Measurements from ENCODE around the gene ZNF862.

Gene ZNF862

DNA sequence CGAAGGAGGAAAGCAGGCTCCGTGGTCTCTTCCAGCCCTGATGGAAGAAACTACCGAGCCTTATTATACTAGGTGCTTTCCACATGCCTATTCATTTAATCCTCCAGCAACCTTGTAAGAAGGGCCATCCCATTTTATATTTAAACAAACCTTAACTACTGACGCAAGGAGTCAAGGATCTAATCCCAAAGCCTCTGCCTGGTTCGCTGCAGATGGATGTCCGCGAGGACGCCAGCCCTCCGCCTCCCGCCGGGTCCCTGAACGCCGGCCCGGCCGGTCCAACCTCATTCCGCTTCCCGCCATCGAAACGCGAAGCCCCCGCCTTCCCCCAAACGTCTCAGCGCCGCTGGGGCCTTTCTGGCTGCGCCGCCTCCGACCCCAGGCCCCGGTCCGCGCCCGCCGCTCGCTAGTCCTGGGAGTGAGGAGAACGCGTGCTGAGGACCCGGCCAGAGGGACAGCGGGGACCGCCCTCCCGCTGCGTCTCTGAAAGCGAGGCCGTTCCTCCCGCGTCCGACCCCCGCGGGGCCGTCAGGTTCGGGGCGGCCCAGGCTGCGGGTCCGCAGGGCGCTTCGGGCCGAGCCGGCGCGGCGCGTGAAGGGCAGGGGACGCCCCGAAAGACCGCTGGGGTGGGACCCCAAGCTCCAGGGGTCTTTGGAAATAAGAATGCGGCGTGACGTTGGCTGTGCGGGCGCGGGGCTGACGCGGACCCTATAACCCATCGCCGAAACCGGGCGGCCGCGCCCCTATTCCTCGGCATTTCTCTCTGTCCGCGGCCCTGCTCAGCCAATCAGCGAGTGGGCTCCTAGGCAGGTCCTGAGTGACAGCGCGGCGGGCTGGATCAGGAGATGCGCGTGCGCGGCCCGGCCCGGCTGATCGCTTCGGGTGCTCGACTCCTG lies 35.1 kb downstream of the ZNF862 start, which contains the start of gene ATP6V0E2:
Gene ATP6V0E2 (plus strand): TSS at position 896 of the 896 bp plus-strand sequence. CDS start 97 bp downstream, outside the sequence.
- Histone ChIP-seq H2BK12ac (ENCODE audit: low read length) (no peak within 1 kb of the TSS), H2BK15ac (ENCODE audit: low read length) (peak within 1 kb of the TSS; percentile 70), H4K91ac (ENCODE audit: low read depth, low read length, poor library complexity) (no peak within 1 kb of the TSS), H3K79me1 (ENCODE audit: low read depth, low read length) (peaks cover 2% of the 10 kb centered on the region), H3K36me3 (replicated peaks in 1 of 2; ENCODE audit: control insufficient read depth in 2 of 2, insufficient read depth in 2 of 2, low read length in 2 of 2) (peaks cover 0 to 31% of the 10 kb centered on the region in 2 donors), H3K14ac (ENCODE audit: low read length) (no peak within 1 kb of the TSS), H2BK120ac (ENCODE audit: low read depth, low read length) (peak within 1 kb of the TSS; percentile 90), H3K27me3 (ENCODE audit: control insufficient read depth in 3 of 3, insufficient read depth in 3 of 3, low read depth in 1 of 3, low read length in 3 of 3) (peaks cover 0 to 3% (median 0%) of the 10 kb centered on the region in 3 experiments), H2BK5ac (ENCODE audit: low read length) (no peak within 1 kb of the TSS), H2AK5ac (ENCODE audit: low read depth, low read length) (no peak within 1 kb of the TSS), H3K4me1 (ENCODE audit: control insufficient read depth in 2 of 2, insufficient read depth in 1 of 2, low read depth in 1 of 2, low read length in 2 of 2) (peaks cover 7 to 9% of the 10 kb centered on the region in 2 donors), H3K4ac (ENCODE audit: low read length) (no peak within 1 kb of the TSS), H3K18ac (ENCODE audit: low read length) (peak within 1 kb of the TSS; percentile 94), H3K4me3 (ENCODE audit: low read length in 2 of 2) (peak within 1 kb of the TSS; percentile 71 to 93), H3K9ac (ENCODE audit: low read depth, low read length, poor library complexity) (peak within 1 kb of the TSS; percentile 87), H4K8ac (ENCODE audit: low read depth, low read length) (peak within 1 kb of the TSS; percentile 49), H3K4me2 (ENCODE audit: insufficient read depth, low read length, poor library complexity, severe bottlenecking) (peak within 1 kb of the TSS; percentile 90), H3K9me3 (replicated peaks in 1 of 2; ENCODE audit: control insufficient read depth in 2 of 2, insufficient read depth in 1 of 2, low read depth in 1 of 2, low read length in 2 of 2) (no peaks in the 10 kb centered on the region), H2AFZ (ENCODE audit: low read length) (peak within 1 kb of the TSS; percentile 97), H3K27ac (replicated peaks; ENCODE audit: low read length) (peak within 1 kb of the TSS; percentile 64), H3K23ac (ENCODE audit: low read depth, low read length, poor library complexity) (peak within 1 kb of the TSS; percentile 95)
- WGBS, 2 donors (ENCODE audit: extremely low coverage in 2 of 2, insufficient read length in 2 of 2, insufficient replicate concordance in 1 of 2) = no CpG with 5 or more reads among the region's 93 CpGs
- DNase-seq (ENCODE audit: low spot score) = peak; percentile 92

DNA sequence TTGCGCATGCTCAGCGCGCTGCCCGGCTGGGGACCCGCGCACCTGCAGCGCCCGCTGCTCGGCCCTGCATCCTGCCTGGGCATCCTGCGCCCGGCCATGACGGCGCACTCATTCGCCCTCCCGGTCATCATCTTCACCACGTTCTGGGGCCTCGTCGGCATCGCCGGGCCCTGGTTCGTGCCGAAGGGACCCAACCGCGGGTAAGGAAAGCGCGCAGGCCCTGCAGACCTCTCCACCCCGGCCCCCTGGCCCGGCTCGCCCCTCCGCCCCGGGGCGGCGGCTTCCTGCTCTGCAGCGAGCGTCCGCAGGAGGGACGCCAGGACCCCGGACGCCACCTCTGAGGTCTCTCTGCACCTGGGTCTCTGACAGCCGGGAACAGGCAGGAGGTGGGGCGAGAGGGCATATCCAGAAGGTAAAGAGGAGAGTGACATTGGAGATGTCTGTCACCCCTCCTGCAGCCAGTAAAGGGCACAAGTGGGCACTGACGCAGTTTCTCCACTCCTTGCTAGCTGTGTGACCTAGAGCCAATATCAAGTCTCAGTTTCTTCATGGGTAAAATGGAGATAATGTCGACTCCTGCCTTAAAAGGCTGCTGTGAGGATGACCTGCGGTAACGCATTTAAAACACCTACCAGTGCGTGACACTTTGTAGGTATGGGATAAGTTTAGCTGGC lies 35.9 kb downstream of the ZNF862 start:
- H3K4me2 ChIP-seq (ENCODE audit: insufficient read depth, low read length, poor library complexity, severe bottlenecking) = peak overlapping the region; percentile 90
- WGBS, 2 donors (ENCODE audit: extremely low coverage in 2 of 2, insufficient read length in 2 of 2, insufficient replicate concordance in 1 of 2) = no CpG with 5 or more reads among the region's 46 CpGs
- H2AK5ac ChIP-seq (ENCODE audit: low read depth, low read length) = no peak overlapping the region
- H3K79me1 ChIP-seq (ENCODE audit: low read depth, low read length) = peaks cover 2% of the 10 kb centered on the region
- H2AFZ ChIP-seq (ENCODE audit: low read length) = peak overlapping the region; percentile 97
- peak overlapping the region; percentile 71 to 90 for H3K4me3 ChIP-seq (ENCODE audit: low read length in 2 of 2)
- H3K27ac ChIP-seq (replicated peaks; ENCODE audit: low read length) = no peak overlapping the region
- H3K23ac ChIP-seq (ENCODE audit: low read depth, low read length, poor library complexity) = peak overlapping the region; percentile 95
- no peak overlapping the region for H3K4ac ChIP-seq (ENCODE audit: low read length)
- peak overlapping the region; percentile 92 for H3K18ac ChIP-seq (ENCODE audit: low read length)
- peak overlapping the region; percentile 90 for H2BK120ac ChIP-seq (ENCODE audit: low read depth, low read length)
- peak overlapping the region; percentile 87 for H3K9ac ChIP-seq (ENCODE audit: low read depth, low read length, poor library complexity)
- no peak overlapping the region for H2BK15ac ChIP-seq (ENCODE audit: low read length)
- peaks cover 7 to 9% of the 10 kb centered on the region in 2 donors for H3K4me1 ChIP-seq (ENCODE audit: control insufficient read depth in 2 of 2, insufficient read depth in 1 of 2, low read depth in 1 of 2, low read length in 2 of 2)
- H3K27me3 ChIP-seq (ENCODE audit: control insufficient read depth in 3 of 3, insufficient read depth in 3 of 3, low read depth in 1 of 3, low read length in 3 of 3) = peaks cover 0 to 3% (median 0%) of the 10 kb centered on the region in 3 experiments
- no peak overlapping the region for H3K14ac ChIP-seq (ENCODE audit: low read length)
- no peak overlapping the region for H2BK5ac ChIP-seq (ENCODE audit: low read length)
- no peak for DNase-seq (ENCODE audit: low spot score)
- no peak overlapping the region for H4K8ac ChIP-seq (ENCODE audit: low read depth, low read length)
- peaks cover 0 to 32% of the 10 kb centered on the region in 2 donors for H3K36me3 ChIP-seq (replicated peaks in 1 of 2; ENCODE audit: control insufficient read depth in 2 of 2, insufficient read depth in 2 of 2, low read length in 2 of 2)
- H4K91ac ChIP-seq (ENCODE audit: low read depth, low read length, poor library complexity) = no peak overlapping the region
- no peak overlapping the region for H2BK12ac ChIP-seq (ENCODE audit: low read length)
- H3K9me3 ChIP-seq (replicated peaks in 1 of 2; ENCODE audit: control insufficient read depth in 2 of 2, insufficient read depth in 1 of 2, low read depth in 1 of 2, low read length in 2 of 2) = no peaks in the 10 kb centered on the region

DNA sequence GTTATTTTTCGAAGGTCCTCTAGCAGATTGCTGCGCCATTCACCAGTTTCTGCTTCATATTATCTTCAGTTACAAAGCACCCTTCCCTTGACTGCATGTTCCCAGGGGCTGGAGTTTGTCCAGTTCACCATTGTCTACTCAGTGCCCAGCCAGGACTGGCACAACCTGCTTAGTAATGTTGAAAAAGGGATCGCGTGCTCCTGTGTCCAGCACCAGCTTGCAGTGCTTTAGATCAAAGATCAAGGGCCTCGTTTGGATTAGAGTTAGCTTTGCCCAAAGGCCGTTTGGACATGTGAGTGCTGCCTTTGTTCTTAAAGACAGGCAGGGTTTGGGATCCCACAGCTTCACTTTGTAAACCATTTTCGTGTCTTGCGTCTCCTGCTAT lies 36.5 kb downstream of the ZNF862 start:
- no peak overlapping the region for H2BK12ac ChIP-seq (ENCODE audit: low read length)
- H2BK5ac ChIP-seq (ENCODE audit: low read length) = no peak overlapping the region
- no peak overlapping the region for H4K8ac ChIP-seq (ENCODE audit: low read depth, low read length)
- H3K9ac ChIP-seq (ENCODE audit: low read depth, low read length, poor library complexity) = no peak overlapping the region
- no peaks in the 10 kb centered on the region for H3K9me3 ChIP-seq (replicated peaks in 1 of 2; ENCODE audit: control insufficient read depth in 2 of 2, insufficient read depth in 1 of 2, low read depth in 1 of 2, low read length in 2 of 2)
- H3K4me1 ChIP-seq (ENCODE audit: control insufficient read depth in 2 of 2, insufficient read depth in 1 of 2, low read depth in 1 of 2, low read length in 2 of 2) = peaks cover 7 to 9% of the 10 kb centered on the region in 2 donors
- H2BK120ac ChIP-seq (ENCODE audit: low read depth, low read length) = no peak overlapping the region
- H3K4ac ChIP-seq (ENCODE audit: low read length) = no peak overlapping the region
- H4K91ac ChIP-seq (ENCODE audit: low read depth, low read length, poor library complexity) = no peak overlapping the region
- no peak overlapping the region for H3K18ac ChIP-seq (ENCODE audit: low read length)
- peaks cover 0 to 3% (median 0%) of the 10 kb centered on the region in 3 experiments for H3K27me3 ChIP-seq (ENCODE audit: control insufficient read depth in 3 of 3, insufficient read depth in 3 of 3, low read depth in 1 of 3, low read length in 3 of 3)
- no peak overlapping the region for H3K27ac ChIP-seq (replicated peaks; ENCODE audit: low read length)
- H3K4me3 ChIP-seq (ENCODE audit: low read length in 2 of 2) = peak overlapping the region in 1 of 2 donors; percentile 71
- no CpG with 5 or more reads among the region's 8 CpGs for WGBS, 2 donors (ENCODE audit: extremely low coverage in 2 of 2, insufficient read length in 2 of 2, insufficient replicate concordance in 1 of 2)
- peaks cover 2% of the 10 kb centered on the region for H3K79me1 ChIP-seq (ENCODE audit: low read depth, low read length)
- no peak overlapping the region for H2AK5ac ChIP-seq (ENCODE audit: low read depth, low read length)
- no peak overlapping the region for H3K23ac ChIP-seq (ENCODE audit: low read depth, low read length, poor library complexity)
- H3K36me3 ChIP-seq (replicated peaks in 1 of 2; ENCODE audit: control insufficient read depth in 2 of 2, insufficient read depth in 2 of 2, low read length in 2 of 2) = peaks cover 0 to 34% of the 10 kb centered on the region in 2 donors
- H2AFZ ChIP-seq (ENCODE audit: low read length) = peak overlapping the region; percentile 97
- H3K4me2 ChIP-seq (ENCODE audit: insufficient read depth, low read length, poor library complexity, severe bottlenecking) = peak overlapping the region; percentile 90
- no peak overlapping the region for H2BK15ac ChIP-seq (ENCODE audit: low read length)
- H3K14ac ChIP-seq (ENCODE audit: low read length) = no peak overlapping the region
- DNase-seq (ENCODE audit: low spot score) = no peak

GRCh38 chr7:149875396-149875795 lies 37.2 kb downstream of the ZNF862 start:
- peaks cover 7 to 9% of the 10 kb centered on the region in 2 donors for H3K4me1 ChIP-seq (ENCODE audit: control insufficient read depth in 2 of 2, insufficient read depth in 1 of 2, low read depth in 1 of 2, low read length in 2 of 2)
- WGBS, 2 donors (ENCODE audit: extremely low coverage in 2 of 2, insufficient read length in 2 of 2, insufficient replicate concordance in 1 of 2) = no CpG with 5 or more reads among the region's 4 CpGs
- H3K4me2 ChIP-seq (ENCODE audit: insufficient read depth, low read length, poor library complexity, severe bottlenecking) = no peak overlapping the region
- peaks cover 2% of the 10 kb centered on the region for H3K79me1 ChIP-seq (ENCODE audit: low read depth, low read length)
- H3K18ac ChIP-seq (ENCODE audit: low read length) = no peak overlapping the region
- H3K4me3 ChIP-seq (ENCODE audit: low read length in 2 of 2) = no peak overlapping the region
- no peak overlapping the region for H2AFZ ChIP-seq (ENCODE audit: low read length)
- H3K27ac ChIP-seq (replicated peaks; ENCODE audit: low read length) = no peak overlapping the region
- no peak overlapping the region for H2BK12ac ChIP-seq (ENCODE audit: low read length)
- H3K4ac ChIP-seq (ENCODE audit: low read length) = no peak overlapping the region
- no peak overlapping the region for H3K9ac ChIP-seq (ENCODE audit: low read depth, low read length, poor library complexity)
- no peak overlapping the region for H4K8ac ChIP-seq (ENCODE audit: low read depth, low read length)
- H3K14ac ChIP-seq (ENCODE audit: low read length) = no peak overlapping the region
- no peak overlapping the region for H2BK120ac ChIP-seq (ENCODE audit: low read depth, low read length)
- H4K91ac ChIP-seq (ENCODE audit: low read depth, low read length, poor library complexity) = no peak overlapping the region
- H2BK5ac ChIP-seq (ENCODE audit: low read length) = no peak overlapping the region
- H3K9me3 ChIP-seq (replicated peaks in 1 of 2; ENCODE audit: control insufficient read depth in 2 of 2, insufficient read depth in 1 of 2, low read depth in 1 of 2, low read length in 2 of 2) = no peaks in the 10 kb centered on the region
- H2AK5ac ChIP-seq (ENCODE audit: low read depth, low read length) = no peak overlapping the region
- DNase-seq (ENCODE audit: low spot score) = no peak
- no peak overlapping the region for H3K23ac ChIP-seq (ENCODE audit: low read depth, low read length, poor library complexity)
- peaks cover 2 to 32% of the 10 kb centered on the region in 2 donors for H3K36me3 ChIP-seq (replicated peaks in 1 of 2; ENCODE audit: control insufficient read depth in 2 of 2, insufficient read depth in 2 of 2, low read length in 2 of 2)
- H2BK15ac ChIP-seq (ENCODE audit: low read length) = no peak overlapping the region
- H3K27me3 ChIP-seq (ENCODE audit: control insufficient read depth in 3 of 3, insufficient read depth in 3 of 3, low read depth in 1 of 3, low read length in 3 of 3) = peaks cover 0 to 3% (median 0%) of the 10 kb centered on the region in 3 experiments
